ENCODE results near the gene LCK. TPM values are rescaled to one million over a fixed set of nuclear protein-coding genes. Genes with fewer than 3 reads are reported as not detected.

LCK gene
- polyA plus RNA-seq, 3 donors = 1.0 to 3.3 (median 1.8) TPM

Other genes starting within 250 kb of the LCK start
- gene KHDRBS1, start 237.4 kb upstream of the LCK start, polyA plus RNA-seq = 10 to 100 TPM; 35.7 to 85.9 (median 62.4) TPM
- 10 to 100 TPM in 2 of 3 donors, 1 to 10 TPM in 1; 6.2 to 13.2 (median 10.1) TPM for gene TMEM39B, start 178.3 kb upstream of the LCK start, polyA plus RNA-seq
- 10 to 100 TPM in 2 of 3 donors, 1 to 10 TPM in 1; 5.9 to 11.4 (median 10.1) TPM for gene KPNA6, start 143.2 kb upstream of the LCK start, polyA plus RNA-seq
- 10 to 100 TPM; 13.2 to 26.7 (median 21.7) TPM for gene TXLNA, start 71.6 kb upstream of the LCK start, polyA plus RNA-seq
- gene CCDC28B, start 50.7 kb upstream of the LCK start, polyA plus RNA-seq = 10 to 100 TPM in 1 of 3 donors, 1 to 10 TPM in 2; 3.5 to 15.9 (median 4.1) TPM
- gene IQCC, start 45.6 kb upstream of the LCK start, polyA plus RNA-seq = 1 to 10 TPM in 1 of 3 donors, under 1 TPM in 2; 0.56 to 1.5 (median 0.79) TPM
- gene DCDC2B, start 42.2 kb upstream of the LCK start, polyA plus RNA-seq = not detected
- gene TMEM234, start 28.9 kb upstream of the LCK start, polyA plus RNA-seq = 10 to 100 TPM in 2 of 3 donors, 1 to 10 TPM in 1; 6.9 to 14.7 (median 10.7) TPM
- 100 to 1,000 TPM; 123 to 219 (median 202) TPM for gene EIF3I, start 28.9 kb upstream of the LCK start, polyA plus RNA-seq
- gene FAM167B, start 4.0 kb upstream of the LCK start, polyA plus RNA-seq = 10 to 100 TPM in 2 of 3 donors, 1 to 10 TPM in 1; 3.1 to 23.5 (median 12.3) TPM
- 10 to 100 TPM; 35.3 to 43.9 (median 42.1) TPM for gene HDAC1, start 40.8 kb downstream of the LCK start, polyA plus RNA-seq
- gene MARCKSL1, start 85.0 kb downstream of the LCK start, polyA plus RNA-seq = 100 to 1,000 TPM in 1 of 3 donors, 10 to 100 TPM in 2; 14.5 to 197 (median 49.5) TPM
- gene FAM229A, start 111.2 kb downstream of the LCK start, polyA plus RNA-seq = 1 to 10 TPM; 4.3 to 5.2 (median 4.8) TPM
- under 1 TPM; 0.22 to 0.66 (median 0.34) TPM for gene TSSK3, start 111.3 kb downstream of the LCK start, polyA plus RNA-seq
- 10 to 100 TPM; 38.7 to 43.1 (median 43.0) TPM for gene BSDC1, start 143.2 kb downstream of the LCK start, polyA plus RNA-seq
- gene ZBTB8B, start 213.8 kb downstream of the LCK start, polyA plus RNA-seq = under 1 TPM in 2 of 3 donors, not detected in 1; under 0.01 to 0.01 TPM